Endodermal cell (in vitro differentiated cells): ENCODE results near the gene GNAT1. TPM values are rescaled to one million over a fixed set of nuclear protein-coding genes. Genes with fewer than 3 reads are reported as not detected.

Source experiments
- DNase-seq: peaks from one replicate; pipeline ENCODE4 v3.0.0-alpha.2; 2017
- H3K27ac ChIP-seq: 2 replicates; pipeline ENCODE4 v1.5.1; 2013; ENCODE audit warnings: mild to moderate bottlenecking, low read depth, low read length, moderate library complexity
- H3K27me3 ChIP-seq: 2 replicates; pipeline ENCODE4 v1.6.1; 2013; ENCODE audit warnings: mild to moderate bottlenecking, low read length, moderate library complexity; ENCODE audit not compliant: insufficient read depth, control insufficient read depth, poor library complexity, severe bottlenecking
- H3K36me3 ChIP-seq: 2 replicates; pipeline ENCODE4 v1.7.0; 2013; ENCODE audit warnings: mild to moderate bottlenecking, low read length, moderate library complexity; ENCODE audit not compliant: control insufficient read depth, insufficient read depth
- H3K4me1 ChIP-seq: one replicate; pipeline ENCODE4 v1.7.0; 2013; ENCODE audit warnings: low read length; ENCODE audit not compliant: control insufficient read depth, insufficient read depth
- H3K4me3 ChIP-seq: 2 replicates; pipeline ENCODE4 v1.5.1; 2013; ENCODE audit warnings: mild to moderate bottlenecking, low read length, moderate library complexity
- H3K9ac ChIP-seq: 2 replicates; pipeline ENCODE4 v1.6.1; 2013; ENCODE audit warnings: mild to moderate bottlenecking, low read length, moderate library complexity; ENCODE audit not compliant: poor library complexity, severe bottlenecking; ENCODE audit errors: extremely low read depth
- H3K9me3 ChIP-seq: 2 replicates; pipeline ENCODE4 v1.6.1; 2013; ENCODE audit warnings: mild to moderate bottlenecking, low read length, moderate library complexity; ENCODE audit not compliant: control insufficient read depth
- H3K27ac Mint-ChIP-seq: 2 replicates; pipeline ENCODE4 v1.8.0; 2020; ENCODE audit warnings: mixed read lengths
- H3K27me3 Mint-ChIP-seq: 2 replicates; pipeline ENCODE4 v1.8.0; 2021; ENCODE audit warnings: mild to moderate bottlenecking, mixed read lengths; ENCODE audit not compliant: insufficient read depth
- H3K36me3 Mint-ChIP-seq: 2 replicates; pipeline ENCODE4 v1.8.0; 2020; ENCODE audit warnings: low read depth, mixed read lengths
- H3K4me1 Mint-ChIP-seq: 2 replicates; pipeline ENCODE4 v1.8.0; 2020; ENCODE audit warnings: mixed read lengths
- H3K4me3 Mint-ChIP-seq: 2 replicates; pipeline ENCODE4 v1.8.0; 2020; ENCODE audit warnings: mild to moderate bottlenecking, moderate library complexity, mixed read lengths
- H3K9me3 Mint-ChIP-seq: 2 replicates; pipeline ENCODE4 v1.8.0; 2020; ENCODE audit warnings: mild to moderate bottlenecking, mixed read lengths
- CTCF ChIP-seq: fragments of 200-600 bp; sonication (generic); conservative IDR thresholded peaks from 2 replicates; pipeline ENCODE4 v1.5.0; 2021; ENCODE audit warnings: antibody characterized with exemption, mild to moderate bottlenecking
- WGBS, 2 experiments: methylation state at CpG; one replicate each; pipeline versions ENCODE4 v1.1.5 to v1.1.7; 2013; ENCODE audit warnings: missing lambda C conversion rate in 2 of 2, mixed read lengths in 1 of 2; ENCODE audit not compliant: insufficient coverage in 1 of 2, insufficient read length in 1 of 2; 5-methylcytosine and 5-hydroxymethylcytosine counted together
- total RNA-seq, 2 donors: library from RNA; stranded (reverse); fragmentation: NEBNext Ultra II Directional in 1 of 2; extraction: Animal tissue kit (Norgen Biotek cat#: 25700) in 1 of 2; gene quantifications; 2 replicates in 1 of 2; 3 replicates in 1 of 2; pipeline ENCODE4 v1.2.1, GENCODE V29; 2021

GNAT1 gene
- total RNA-seq, 2 donors from 2014 or later, result 0.42 to 1.2 TPM

DNA sequence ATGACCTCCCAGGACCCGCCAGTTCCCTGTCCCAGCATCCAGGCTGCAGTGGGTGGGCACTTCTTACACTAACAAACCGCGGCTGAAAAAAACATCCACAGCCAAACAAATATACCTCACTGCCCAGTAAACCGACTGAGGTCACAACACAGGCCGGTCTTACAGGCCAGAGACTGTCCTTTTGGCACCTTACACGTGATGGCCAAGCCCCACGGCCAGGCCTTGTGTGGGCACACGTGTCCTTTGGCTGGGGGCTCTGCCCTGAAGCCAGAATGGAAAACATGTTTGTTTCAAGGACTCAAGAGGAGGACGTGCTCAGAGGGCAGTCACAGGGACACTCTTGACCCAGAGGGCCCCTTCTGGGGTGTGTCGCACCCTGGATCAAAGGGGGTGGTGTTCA is 23.4 kb downstream of the GNAT1 start:
- peaks cover 7% of the 10 kb centered on the region for H3K27me3 ChIP-seq
- H3K4me1 Mint-ChIP-seq, result no peaks in the 10 kb centered on the region
- DNase-seq, result no peak
- H3K9ac ChIP-seq, result no peak overlapping the region
- no peak overlapping the region for H3K27ac ChIP-seq
- 83 to 88% methylated on average over 9 to 10 of the region's 10 CpGs for WGBS, 2 experiments
- H3K27ac Mint-ChIP-seq, result no peak overlapping the region
- no peaks in the 10 kb centered on the region for H3K4me1 ChIP-seq
- no peak for TF ChIP-seq CTCF
- no peak overlapping the region for H3K4me3 ChIP-seq
- H3K36me3 ChIP-seq, result no peaks in the 10 kb centered on the region
- no peaks in the 10 kb centered on the region for H3K9me3 Mint-ChIP-seq
- no peaks in the 10 kb centered on the region for H3K36me3 Mint-ChIP-seq
- H3K4me3 Mint-ChIP-seq, result no peak overlapping the region
- H3K27me3 Mint-ChIP-seq, result peaks cover 4% of the 10 kb centered on the region
- no peaks in the 10 kb centered on the region for H3K9me3 ChIP-seq

DNA sequence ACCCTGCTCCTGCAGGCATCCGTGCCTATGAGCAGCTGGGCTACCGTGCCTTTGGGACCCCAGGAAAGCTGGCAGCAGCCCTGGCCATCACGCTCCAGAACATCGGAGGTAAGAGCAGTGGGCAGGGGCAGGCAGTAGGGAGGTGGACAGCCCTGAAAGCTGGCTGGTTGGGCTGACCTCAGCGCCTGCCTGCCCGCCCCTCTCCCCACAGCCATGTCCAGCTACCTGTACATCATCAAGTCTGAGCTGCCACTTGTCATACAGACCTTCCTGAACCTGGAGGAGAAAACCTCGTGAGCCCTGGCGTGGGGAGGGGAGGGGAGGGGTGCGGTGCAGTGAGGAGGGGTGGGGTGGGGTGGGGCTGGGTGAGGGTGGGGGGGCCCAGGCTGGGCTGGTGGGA is 24.1 kb downstream of the GNAT1 start:
- 77 to 89% methylated on average over 5 to 6 of the region's 9 CpGs for WGBS, 2 experiments

GRCh38 chr3:50217681-50218080 is 26.3 kb downstream of the GNAT1 start:
- Mint-ChIP-seq H3K4me1 (no peaks in the 10 kb centered on the region), H3K36me3 (no peaks in the 10 kb centered on the region), H3K4me3 (no peak overlapping the region), H3K9me3 (no peaks in the 10 kb centered on the region), H3K27me3 (peaks cover 4% of the 10 kb centered on the region), H3K27ac (no peak overlapping the region)
- H3K9ac ChIP-seq, result no peak overlapping the region
- no peaks in the 10 kb centered on the region for H3K4me1 ChIP-seq
- WGBS, 2 experiments, result 86 to 96% methylated on average over 4 to 10 of the region's 10 CpGs
- peaks cover 7% of the 10 kb centered on the region for H3K27me3 ChIP-seq
- no peak for TF ChIP-seq CTCF
- H3K27ac ChIP-seq, result no peak overlapping the region
- no peaks in the 10 kb centered on the region for H3K36me3 ChIP-seq
- no peak for DNase-seq
- H3K9me3 ChIP-seq, result no peaks in the 10 kb centered on the region
- H3K4me3 ChIP-seq, result no peak overlapping the region

More for the DNA sequence above, 24.1 kb downstream of the GNAT1 start:
- no peak overlapping the region for H3K27ac ChIP-seq
- H3K9me3 ChIP-seq, result no peaks in the 10 kb centered on the region
- H3K27me3 ChIP-seq, result peaks cover 7% of the 10 kb centered on the region
- peaks cover 4% of the 10 kb centered on the region for H3K27me3 Mint-ChIP-seq
- H3K36me3 Mint-ChIP-seq, result no peaks in the 10 kb centered on the region
- no peak overlapping the region for H3K4me3 Mint-ChIP-seq
- no peak overlapping the region for H3K9ac ChIP-seq
- no peaks in the 10 kb centered on the region for H3K9me3 Mint-ChIP-seq
- no peak overlapping the region for H3K4me3 ChIP-seq
- no peak for DNase-seq
- H3K4me1 Mint-ChIP-seq, result no peaks in the 10 kb centered on the region
- H3K36me3 ChIP-seq, result no peaks in the 10 kb centered on the region
- no peak for TF ChIP-seq CTCF
- no peak overlapping the region for H3K27ac Mint-ChIP-seq
- H3K4me1 ChIP-seq, result no peaks in the 10 kb centered on the region
